ENCODE results near the gene ADAMTS13.

ADAMTS13 gene

GRCh38 chr9:133490865-133491655 is 68.9 kb downstream of the ADAMTS13 start:
- no peak for DNase-seq (ENCODE audit: low read depth, low spot score)

GRCh38 chr9:133491656-133491925 is 69.4 kb downstream of the ADAMTS13 start:
- no peak for DNase-seq (ENCODE audit: low read depth, low spot score)

- no peak for DNase-seq (ENCODE audit: low read depth, low spot score)
These were observed 70.2 kb downstream of the ADAMTS13 start for GRCh38 chr9:133492061-133493021.

GRCh38 chr9:133493428-133493827 is 71.3 kb downstream of the ADAMTS13 start:
- no peak for DNase-seq (ENCODE audit: low read depth, low spot score)

GRCh38 chr9:133493845-133494540 is 71.8 kb downstream of the ADAMTS13 start:
- DNase-seq (ENCODE audit: low read depth, low spot score), result no peak

- no peak for DNase-seq (ENCODE audit: low read depth, low spot score)
These were observed 72.6 kb downstream of the ADAMTS13 start for GRCh38 chr9:133494636-133495326.

DNA sequence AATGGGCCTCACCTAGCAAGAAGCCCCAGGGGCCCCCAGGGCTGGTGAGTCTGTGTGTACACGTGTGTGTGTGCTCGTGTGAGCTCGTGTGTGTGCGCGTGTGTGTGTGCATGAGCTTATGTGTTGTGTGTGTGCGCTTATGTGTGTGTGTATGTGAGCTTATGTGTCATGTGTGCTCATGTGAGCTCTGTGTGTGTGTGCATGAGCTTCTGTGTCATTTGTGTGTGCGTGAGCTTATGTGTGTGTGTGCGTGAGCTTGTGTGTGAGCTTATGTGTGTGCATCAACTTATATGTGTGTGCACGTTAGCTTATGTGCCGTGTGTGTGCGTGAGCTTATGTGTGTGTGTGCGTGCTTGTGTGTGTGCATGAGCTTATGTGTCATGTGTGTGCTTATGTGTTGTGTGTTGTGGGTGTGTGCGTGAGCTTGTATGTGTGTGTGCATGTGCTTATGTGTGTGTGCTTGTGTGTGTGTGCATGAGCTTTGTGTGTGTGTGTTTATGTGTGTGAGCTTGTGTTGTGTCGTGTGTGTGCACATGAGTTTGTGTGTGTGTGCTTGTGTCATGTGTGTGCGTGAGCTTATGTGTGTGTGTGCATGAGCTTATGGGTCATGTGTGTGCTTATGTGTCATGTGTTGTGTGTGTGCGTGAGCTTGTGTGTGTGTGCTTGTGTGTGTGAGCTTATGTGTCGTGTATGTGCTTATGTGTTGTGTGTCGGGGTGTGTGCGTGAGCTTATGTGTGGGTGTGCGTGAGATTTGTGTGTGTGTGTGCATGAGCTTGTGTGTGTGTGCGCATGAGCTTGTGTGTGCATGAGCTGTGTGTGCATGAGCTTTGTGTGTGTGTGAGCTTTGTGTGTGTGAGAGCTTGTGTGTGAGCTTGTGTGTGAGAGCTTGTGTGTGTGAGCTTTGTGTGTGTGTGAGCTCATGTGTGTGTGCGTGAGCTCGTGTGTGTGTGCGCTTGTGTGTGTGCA is 73.4 kb downstream of the ADAMTS13 start:
- no peak for DNase-seq (ENCODE audit: low read depth, low spot score)

- DNase-seq (ENCODE audit: low read depth, low spot score), result no peak
These were observed 75.0 kb downstream of the ADAMTS13 start for GRCh38 chr9:133496861-133497842.

- no peak for DNase-seq (ENCODE audit: low read depth, low spot score)
These were observed 77.1 kb downstream of the ADAMTS13 start for GRCh38 chr9:133499132-133499891.

DNA sequence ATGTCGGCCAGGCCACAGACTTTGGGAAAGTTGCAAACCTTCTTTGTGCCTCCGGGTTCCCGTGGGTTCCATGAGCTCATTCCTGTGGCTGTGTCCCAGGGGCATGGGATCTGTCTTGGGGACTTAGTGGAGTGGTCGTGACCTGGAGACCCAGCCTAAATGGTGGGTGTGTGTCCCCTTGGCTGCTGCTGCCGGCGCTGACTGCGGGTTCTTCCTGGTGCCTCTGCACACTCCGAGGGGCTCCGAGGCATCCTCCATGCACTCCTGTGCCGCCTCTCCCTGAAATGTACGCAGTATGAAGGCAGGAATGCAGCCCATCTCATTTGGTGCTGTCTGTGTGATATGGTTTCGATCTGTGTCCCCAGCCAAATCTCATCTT is 77.7 kb downstream of the ADAMTS13 start:
- DNase-seq (ENCODE audit: low read depth, low spot score), result no peak

- DNase-seq (ENCODE audit: low read depth, low spot score), result no peak
These were observed 79.9 kb downstream of the ADAMTS13 start for GRCh38 chr9:133502112-133502511.

- DNase-seq (ENCODE audit: low read depth, low spot score), result no peak
These were observed 83.1 kb downstream of the ADAMTS13 start for GRCh38 chr9:133505186-133505830.

DNA sequence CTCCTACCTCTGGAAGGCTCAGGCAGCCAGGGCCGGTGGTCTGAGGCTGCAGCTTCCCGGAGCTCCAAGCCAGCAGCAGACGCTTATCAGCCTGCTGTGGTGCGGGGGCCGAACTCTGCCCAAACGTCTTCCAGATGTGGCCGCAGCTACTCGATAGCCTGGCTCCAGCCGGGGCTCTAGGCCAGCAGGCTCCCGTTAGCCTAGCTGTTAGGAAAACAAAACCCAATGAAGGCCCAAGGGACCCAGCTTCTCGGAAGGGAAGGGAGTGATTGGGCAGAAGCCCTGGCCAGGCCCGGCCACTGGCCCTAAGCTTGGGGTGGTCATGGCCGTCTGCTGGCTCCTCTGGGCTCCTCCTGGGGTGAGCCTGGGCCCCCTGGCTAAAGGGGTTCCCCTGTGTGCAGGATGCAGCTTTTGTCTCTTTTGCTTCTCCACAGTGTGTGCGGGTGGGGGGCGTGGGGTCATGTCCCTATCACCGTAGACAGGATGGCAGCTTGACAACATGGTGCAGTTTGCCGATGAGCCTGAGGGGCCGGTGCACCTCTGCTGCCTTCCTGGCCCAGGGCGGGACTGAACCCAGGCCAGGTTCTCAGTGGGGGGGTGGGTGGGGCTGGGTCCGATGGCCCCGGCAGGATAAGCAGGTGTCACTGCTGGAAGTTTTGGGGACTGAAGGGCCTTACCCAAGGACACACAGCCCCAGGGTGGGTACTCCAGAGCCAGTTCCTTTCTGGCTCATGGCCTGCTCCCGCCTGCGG is 83.9 kb downstream of the ADAMTS13 start:
- DNase-seq (ENCODE audit: low read depth, low spot score), result no peak

- DNase-seq (ENCODE audit: low read depth, low spot score), result no peak
These were observed 84.5 kb downstream of the ADAMTS13 start for GRCh38 chr9:133506653-133507038.

GRCh38 chr9:133507246-133507965 is 85.2 kb downstream of the ADAMTS13 start:
- DNase-seq (ENCODE audit: low read depth, low spot score), result no peak

- no peak for DNase-seq (ENCODE audit: low read depth, low spot score)
These were observed 85.9 kb downstream of the ADAMTS13 start for GRCh38 chr9:133508046-133508445.
